ENCODE measurements around the gene LHB.
"Not testable (repeated sequence)": the region's sequence is repeated elsewhere in the genome, so short reads cannot be mapped to it uniquely, and the experiment has no call there.

GRCh38 chr19:49018388-49019241 is 1.7 kb upstream of the LHB start:
- TF ChIP-seq CTCF (conservative IDR thresholded peaks at IDR 0.05); EZH2 (IDR thresholded peaks at IDR 0.05; ENCODE audit: low read depth): not testable (repeated sequence)

Data from PC-9 (cell line).